A549 (cell line): ENCODE results near the gene TDRD12. TPM values are rescaled to one million over a fixed set of nuclear protein-coding genes. Genes with fewer than 3 reads are reported as not detected.
A peak's percentile ranks its signal among the peaks of the same experiment; 100 is the strongest.

Source experiments
- ATAC-seq, 2 experiments: fragments of 200-7000 bp in 1 of 2; fragments of >200 bp in 1 of 2; cut with Nextera tagmentation in 1 of 2; cut with Tn5 transposase in 1 of 2; 3 replicates each; pipeline versions ENCODE4 v1.8.0 to v1.9.1; 2018 to 2020; ENCODE audit warnings: mild to moderate bottlenecking in 1 of 2, moderate library complexity in 1 of 2
- CTCF ChIA-PET: fragments of 300-600 bp; sonication (Branson Sonifier 250); formaldehyde crosslinking; extraction: SDS; loops from one replicate; lab custom pipeline; 2021; ENCODE audit warnings: antibody characterized with exemption, inconsistent platforms; lab: Yijun Ruan, JAX
- POLR2A ChIA-PET: fragments of 350-600 bp; formaldehyde crosslinking; extraction: SDS; loops from one replicate; lab custom pipeline; 2021; ENCODE audit warnings: antibody characterized with exemption, inconsistent platforms; lab: Yijun Ruan, JAX
- DNase-seq, 2 experiments: peaks; one replicate each; pipeline versions ENCODE4 v3.0.0 to v3.0.0-alpha.2; 2011 to 2016; ENCODE audit warnings: low read depth in 1 of 2, low spot score in 1 of 2
- FAIRE-seq: peaks from 2 replicates; lab custom pipeline; 2011; peaks lifted over from hg19 to GRCh38; lab: Jason Lieb, UNC
- H3K27ac ChIP-seq, 2 experiments: fragments of >200 bp; sonication (Bioruptor Twin); formaldehyde crosslinking; 3 replicates each; pipeline ENCODE4 v1.5.1; 2016 to 2017
- H3K4me1 ChIP-seq: fragments of >200 bp; sonication (Bioruptor Twin); formaldehyde crosslinking; 3 replicates; pipeline ENCODE4 v1.6.1; 2016
- H3K4me2 ChIP-seq: fragments of >200 bp; sonication (Bioruptor Twin); formaldehyde crosslinking; 3 replicates; pipeline ENCODE4 v1.6.1; 2016
- H3K4me3 ChIP-seq: fragments of >200 bp; sonication (Bioruptor Twin); formaldehyde crosslinking; 3 replicates; pipeline ENCODE4 v1.5.1; 2016
- H3K9me3 ChIP-seq: fragments of >200 bp; sonication (Bioruptor Twin); formaldehyde crosslinking; 3 replicates; pipeline ENCODE4 v1.6.1; 2016
- CBX2 ChIP-seq: fragments of 200-600 bp; sonication (generic); IDR thresholded peaks from 2 replicates; pipeline ENCODE4 v1.6.1; 2016; ENCODE audit warnings: low read depth, mild to moderate bottlenecking, borderline replicate concordance
- CTCF ChIP-seq: fragments of >200 bp; sonication (Bioruptor Twin); formaldehyde crosslinking; IDR thresholded peaks from 3 replicates; pipeline ENCODE4 v1.5.1; 2016
- GATA3 ChIP-seq: IDR thresholded peaks from 2 replicates; pipeline ENCODE4 v1.6.1; 2012; ENCODE audit warnings: borderline replicate concordance
- HES2 ChIP-seq: fragments of >200 bp; sonication (Bioruptor Twin); formaldehyde crosslinking; IDR thresholded peaks from 2 replicates; pipeline ENCODE4 v1.6.1; 2016
- HOXA7 ChIP-seq: fragments of 250-450 bp; sonication (Bioruptor Pico); IDR thresholded peaks from 2 replicates; pipeline ENCODE4 v1.5.0; 2020; ENCODE audit warnings: mild to moderate bottlenecking, moderate library complexity
- HOXB5 ChIP-seq: fragments of 250-450 bp; sonication (Bioruptor Pico); IDR thresholded peaks from 2 replicates; pipeline ENCODE4 v1.5.0; 2020; ENCODE audit warnings: mild to moderate bottlenecking, moderate library complexity
- JUN ChIP-seq, 2 experiments: fragments of >200 bp; sonication (Bioruptor Twin); formaldehyde crosslinking; IDR thresholded peaks; 2 replicates in 1 of 2; 3 replicates in 1 of 2; pipeline ENCODE4 v1.6.1; 2016 to 2017
- NFE2L2 ChIP-seq: fragments of 150-350 bp; conservative IDR thresholded peaks from 2 replicates; pipeline ENCODE4 v1.6.1; 2014; ENCODE audit warnings: low read length
- NPAS2 ChIP-seq: fragments of 250-450 bp; sonication (Bioruptor Pico); IDR thresholded peaks from 2 replicates; pipeline ENCODE4 v1.8.0; 2022; ENCODE audit warnings: mild to moderate bottlenecking, moderate library complexity, borderline replicate concordance
- NR3C1 ChIP-seq: fragments of >200 bp; sonication (Bioruptor Twin); formaldehyde crosslinking; IDR thresholded peaks from 3 replicates; pipeline ENCODE4 v1.6.1; 2017
- RAD21 ChIP-seq, 2 experiments: fragments of >200 bp in 1 of 2; sonication (Bioruptor Twin) in 1 of 2; formaldehyde crosslinking in 1 of 2; IDR thresholded peaks in 1 of 2; conservative IDR thresholded peaks in 1 of 2; 2 replicates in 1 of 2; 3 replicates in 1 of 2; pipeline ENCODE4 v1.6.1; 2012 to 2018; ENCODE audit warnings: inconsistent platforms in 1 of 2
- RARB ChIP-seq: fragments of 250-450 bp; sonication (Bioruptor Pico); IDR thresholded peaks from 2 replicates; pipeline ENCODE4 v1.8.0; 2021; ENCODE audit warnings: mild to moderate bottlenecking, moderate library complexity
- RCOR1 ChIP-seq: fragments of 150-350 bp; IDR thresholded peaks from 2 replicates; pipeline ENCODE4 v1.6.1; 2014; ENCODE audit warnings: antibody characterized with exemption, low read length, low read depth
- REST ChIP-seq: fragments of 200-600 bp; sonication (generic); IDR thresholded peaks from 2 replicates; pipeline ENCODE4 v1.6.1; 2016; ENCODE audit warnings: antibody characterized with exemption, mild to moderate bottlenecking, moderate library complexity
- RNF2 ChIP-seq: fragments of 200-600 bp; sonication (generic); IDR thresholded peaks from 2 replicates; pipeline ENCODE4 v1.6.1; 2016; ENCODE audit warnings: low read depth, mild to moderate bottlenecking, antibody characterized with exemption, moderate library complexity, borderline replicate concordance
- TP53 ChIP-seq: fragments of 250-450 bp; sonication (Bioruptor Pico); IDR thresholded peaks from 2 replicates; pipeline ENCODE4 v1.5.0; 2021; ENCODE audit warnings: mild to moderate bottlenecking, moderate library complexity
- ZC3H11A ChIP-seq: fragments of 450-650 bp; IDR thresholded peaks from 2 replicates; pipeline ENCODE4 v1.6.1; 2014; ENCODE audit warnings: antibody characterized with exemption, mild to moderate bottlenecking
- ZNF302 ChIP-seq: fragments of 250-450 bp; sonication (Bioruptor Pico); IDR thresholded peaks from 2 replicates; pipeline ENCODE4 v1.9.0; 2021; ENCODE audit warnings: inconsistent platforms, mild to moderate bottlenecking, moderate library complexity
- WGBS: methylation state at CpG from one replicate; pipeline ENCODE4 v1.1.6; 2017; ENCODE audit errors: missing lambda C conversion rate; 5-methylcytosine and 5-hydroxymethylcytosine counted together
- polyA plus RNA-seq, 4 experiments: library from polyadenylated mRNA; depleted of rRNA in 3 of 4; stranded (reverse); fragments of >200 nt; fragmentation: RNase III in 1 of 4; extraction: RNeasy Plus Mini Kit Qiagen cat#74134 plus additional on column Dnase treatment in 1 of 4; gene quantifications; 2 replicates in 3 of 4; 3 replicates in 1 of 4; pipeline ENCODE4 v1.2.3, GENCODE V29; 2011 to 2017
- small RNA-seq, 6 experiments: library from RNA; depleted of rRNA; stranded (forward); fragments of <200 nt; gene quantifications; one replicate each; pipeline ENCODE3, GENCODE V24; 2012

TDRD12 gene
- polyA plus RNA-seq, 2 of the 4 experiments (the other 2 are of a cell fraction): 0.19 to 0.53 TPM

- WGBS: 81% methylated on average over 9 of the region's 9 CpGs
- CTCF ChIA-PET: interaction anchor here (1.3 kb wide), 1 partner anchor 28 kb away, joined by 5 read pairs; no protein-coding TSS in a partner anchor
Measured at GRCh38 chr19:32876236-32876918, 156.8 kb downstream of the TDRD12 start.

GRCh38 chr19:32876919-32877285 lies 157.3 kb downstream of the TDRD12 start:
- Histone ChIP-seq H3K4me2 (no peak overlapping the region), H3K9me3 (no peaks in the 10 kb centered on the region), H3K4me1 (peaks cover 11% of the 10 kb centered on the region; the same call in 1 of the 3 replicates), H3K4me3 (no peak overlapping the region), H3K27ac (no peak overlapping the region)
- peak in 1 of 2 experiments; percentile 70 for DNase-seq
- WGBS: 70% methylated on average over 12 of the region's 12 CpGs
- no peak for TF ChIP-seq TP53 (CRISPR knock-in tag)
- TF ChIP-seq NFE2L2: no peak
- CTCF ChIA-PET: interaction anchor here (0.6 kb wide), 2 partner anchors 28 to 38 kb away, joined by 4 read pairs; no protein-coding TSS in a partner anchor
- peak; percentile 82 for FAIRE-seq
- ATAC-seq: peak; percentile 39 to 72; a peak in 3 of 6 replicates
- POLR2A ChIA-PET: no interaction called here

More at GRCh38 chr19:32876236-32876918, 156.8 kb downstream of the TDRD12 start:
- Histone ChIP-seq H3K4me1 (peaks cover 11% of the 10 kb centered on the region; the same call in 1 of the 3 replicates), H3K4me3 (no peak overlapping the region), H3K27ac (no peak overlapping the region), H3K4me2 (no peak overlapping the region)
- no peak for DNase-seq
- POLR2A ChIA-PET: no interaction called here
- peak in 1 of 2 experiments; percentile 26; a peak in 3 of 6 replicates for ATAC-seq
- TF ChIP-seq RCOR1: no peak
- TF ChIP-seq NPAS2 (CRISPR knock-in tag): no peak
- TF ChIP-seq GATA3: no peak
- TF ChIP-seq NR3C1: no peak
- no peak for TF ChIP-seq RARB (CRISPR knock-in tag)
- no peak for TF ChIP-seq REST
- TF ChIP-seq CTCF: no peak
- TF ChIP-seq ZC3H11A: no peak
- no peak for TF ChIP-seq ZNF302
- TF ChIP-seq HOXB5 (CRISPR knock-in tag): no peak
- TF ChIP-seq HOXA7 (CRISPR knock-in tag): no peak
- no peak for TF ChIP-seq NFE2L2
- TF ChIP-seq JUN (IDR thresholded peaks at IDR 0.05): no peak
- TF ChIP-seq HES2: no peak
- TF ChIP-seq RNF2: no peak
- no peak for TF ChIP-seq RAD21 (conservative IDR thresholded peaks at IDR 0.05 in 1 of 2, IDR thresholded peaks at IDR 0.05 in 1 of 2)
- TF ChIP-seq CBX2: no peak
- TF ChIP-seq TP53 (CRISPR knock-in tag): no peak
- TF ChIP-seq, all 56 proteins: peak for 0
- FAIRE-seq: no peak
- no peaks in the 10 kb centered on the region for H3K9me3 ChIP-seq

Small RNAs within 50 kb of the gene (small RNA-seq; reads per million reads assigned to genes)
- gene RN7SKP22: 0 to 0.43 (median 0) reads per million in 6 experiments

Other genes starting within 250 kb of the TDRD12 start
- gene PDCD5, start 138.6 kb upstream of the TDRD12 start, polyA plus RNA-seq (2011; rRNA removed): 196 and 445 TPM in 2 replicates
- gene PDCD5, start 138.6 kb upstream of the TDRD12 start, polyA plus RNA-seq (2017; fragmentation: RNase III; extraction: RNeasy Plus Mini Kit Qiagen cat#74134 plus additional on column Dnase treatment): 511 to 662 TPM (median 549 TPM) in 3 replicates
- 60.8 and 62.1 TPM in 2 replicates for gene ANKRD27, start 44.6 kb upstream of the TDRD12 start, polyA plus RNA-seq (2011; rRNA removed)
- gene ANKRD27, start 44.6 kb upstream of the TDRD12 start, polyA plus RNA-seq (2017; fragmentation: RNase III; extraction: RNeasy Plus Mini Kit Qiagen cat#74134 plus additional on column Dnase treatment): 23.1 to 23.7 TPM (median 23.1 TPM) in 3 replicates
- 0.17 and 0.20 TPM in 2 replicates for gene RGS9BP, start 43.9 kb upstream of the TDRD12 start, polyA plus RNA-seq (2011; rRNA removed)
- gene RGS9BP, start 43.9 kb upstream of the TDRD12 start, polyA plus RNA-seq (2017; fragmentation: RNase III; extraction: RNeasy Plus Mini Kit Qiagen cat#74134 plus additional on column Dnase treatment): 0.30 to 0.46 TPM (median 0.41 TPM) in 3 replicates
- gene NUDT19, start 27.9 kb upstream of the TDRD12 start, polyA plus RNA-seq (2011; rRNA removed): 28.3 and 32.6 TPM in 2 replicates
- 30.1 to 31.1 TPM (median 30.5 TPM) in 3 replicates for gene NUDT19, start 27.9 kb upstream of the TDRD12 start, polyA plus RNA-seq (2017; fragmentation: RNase III; extraction: RNeasy Plus Mini Kit Qiagen cat#74134 plus additional on column Dnase treatment)
- 0.50 and 1.3 TPM in 2 replicates for gene SLC7A9, start 150.0 kb downstream of the TDRD12 start, polyA plus RNA-seq (2011; rRNA removed)
- gene SLC7A9, start 150.0 kb downstream of the TDRD12 start, polyA plus RNA-seq (2017; fragmentation: RNase III; extraction: RNeasy Plus Mini Kit Qiagen cat#74134 plus additional on column Dnase treatment): 0.54 to 0.62 TPM (median 0.62 TPM) in 3 replicates